ENCODE data around the gene TRIM2.

- TF ChIP-seq CTCF (IDR thresholded peaks at IDR 0.05; ENCODE audit: low read depth, low read length, poor library complexity, severe bottlenecking) (no peak), EZH2phosphoT487 (IDR thresholded peaks at IDR 0.05; ENCODE audit: borderline replicate concordance, low read length) (no peak)
Observed at GRCh38 chr4:153275380-153276276, 71.4 kb downstream of the TRIM2 start.

Data from DOHH2 (cell line).